Mesenchymal stem cell (in vitro differentiated cells and primary cell): ENCODE measurements around the gene RFX8.
"Not testable (repeated sequence)": the region's sequence is repeated elsewhere in the genome, so short reads cannot be mapped to it uniquely, and the experiment has no call there.

ENCODE experiments used
- DNase-seq: peaks from one replicate; pipeline ENCODE4 v3.0.0-alpha.2; 2013
- H2AFZ ChIP-seq: one replicate; pipeline ENCODE4 v1.6.1; 2013; ENCODE audit warnings: low read depth, mild to moderate bottlenecking, control low read depth, inconsistent platforms, low read length, moderate library complexity
- H2AK5ac ChIP-seq: 2 replicates; pipeline ENCODE4 v1.6.1; 2013; ENCODE audit warnings: low read length, moderate library complexity, mild to moderate bottlenecking, inconsistent platforms; ENCODE audit not compliant: severe bottlenecking
- H2BK120ac ChIP-seq: one replicate; pipeline ENCODE4 v1.6.1; 2013; ENCODE audit warnings: low read depth, mild to moderate bottlenecking, inconsistent platforms, low read length, moderate library complexity
- H2BK12ac ChIP-seq, 2 experiments: one replicate each; pipeline ENCODE4 v1.6.1; 2013; ENCODE audit warnings: inconsistent platforms in 2 of 2, low read length in 2 of 2, mild to moderate bottlenecking in 2 of 2, moderate library complexity in 2 of 2, control low read depth in 1 of 2
- H2BK15ac ChIP-seq: one replicate; pipeline ENCODE4 v1.6.1; 2013; ENCODE audit warnings: mild to moderate bottlenecking, low read depth, inconsistent platforms; ENCODE audit not compliant: poor library complexity, severe bottlenecking
- H2BK5ac ChIP-seq: 2 replicates; pipeline ENCODE4 v1.6.1; 2013; ENCODE audit warnings: low read depth, mild to moderate bottlenecking, low read length, control low read depth, inconsistent platforms; ENCODE audit not compliant: poor library complexity, severe bottlenecking
- H3K14ac ChIP-seq, 2 experiments: one replicate each; pipeline ENCODE4 v1.6.1; 2013; ENCODE audit warnings: inconsistent platforms in 2 of 2, low read length in 2 of 2, control low read depth in 1 of 2, mild to moderate bottlenecking in 1 of 2, moderate library complexity in 1 of 2
- H3K18ac ChIP-seq, 2 experiments: one replicate each; pipeline ENCODE4 v1.6.1; 2013; ENCODE audit warnings: inconsistent platforms in 2 of 2, low read length in 2 of 2, control low read depth in 1 of 2, low read depth in 1 of 2, mild to moderate bottlenecking in 1 of 2
- H3K23ac ChIP-seq, 2 experiments: one replicate each; pipeline ENCODE4 v1.6.1; 2013; ENCODE audit warnings: inconsistent platforms in 2 of 2, low read length in 2 of 2, mild to moderate bottlenecking in 2 of 2, moderate library complexity in 2 of 2, control low read depth in 1 of 2
- H3K27ac ChIP-seq: 2 replicates; pipeline ENCODE4 v1.5.1; 2013; ENCODE audit warnings: mild to moderate bottlenecking, moderate library complexity, low read length, control low read depth, inconsistent platforms; ENCODE audit not compliant: poor library complexity, severe bottlenecking
- H3K27me3 ChIP-seq, 2 experiments: 2 replicates each; pipeline versions ENCODE4 v1.6.1 to v1.7.0; 2013; ENCODE audit warnings: low read length in 2 of 2, mild to moderate bottlenecking in 2 of 2, moderate library complexity in 2 of 2, control low read depth in 1 of 2, inconsistent platforms in 1 of 2; ENCODE audit not compliant: control insufficient read depth in 1 of 2, insufficient read depth in 1 of 2
- H3K36me3 ChIP-seq, 2 experiments: 2 replicates each; pipeline versions ENCODE4 v1.6.1 to v1.7.0; 2013; ENCODE audit warnings: low read length in 2 of 2, control low read depth in 1 of 2, inconsistent platforms in 1 of 2, low read depth in 1 of 2, mild to moderate bottlenecking in 1 of 2; ENCODE audit not compliant: insufficient read depth in 2 of 2, control insufficient read depth in 1 of 2
- H3K4ac ChIP-seq, 2 experiments: one replicate each; pipeline ENCODE4 v1.6.1; 2013; ENCODE audit warnings: inconsistent platforms in 2 of 2, low read length in 2 of 2, mild to moderate bottlenecking in 2 of 2, moderate library complexity in 2 of 2, control low read depth in 1 of 2, low read depth in 1 of 2
- H3K4me1 ChIP-seq: 2 replicates; pipeline ENCODE4 v1.6.1; 2013; ENCODE audit warnings: low read depth, low read length, control low read depth; ENCODE audit not compliant: control insufficient read depth, insufficient read depth
- H3K4me2 ChIP-seq: 2 replicates; pipeline ENCODE4 v1.6.1; 2013; ENCODE audit warnings: low read length, mild to moderate bottlenecking, inconsistent platforms; ENCODE audit not compliant: poor library complexity, severe bottlenecking
- H3K4me3 ChIP-seq, 2 experiments: 2 replicates each; pipeline versions ENCODE4 v1.5.1 to v1.7.0; 2013; ENCODE audit warnings: low read length in 2 of 2, mild to moderate bottlenecking in 2 of 2, control low read depth in 1 of 2, low read depth in 1 of 2; ENCODE audit not compliant: insufficient read depth in 1 of 2
- H3K79me1 ChIP-seq: replicated peaks from 2 replicates; pipeline ENCODE4 v1.6.1; 2013; ENCODE audit warnings: mild to moderate bottlenecking, control low read depth, low read length, inconsistent platforms; ENCODE audit not compliant: poor library complexity, severe bottlenecking
- H3K9ac ChIP-seq: 2 replicates; pipeline ENCODE4 v1.7.0; 2013; ENCODE audit warnings: mild to moderate bottlenecking, low read length, moderate library complexity
- H3K9me3 ChIP-seq: 2 replicates; pipeline ENCODE4 v1.7.0; 2013; ENCODE audit warnings: mild to moderate bottlenecking, low read length; ENCODE audit not compliant: control insufficient read depth
- H4K8ac ChIP-seq: one replicate; pipeline ENCODE4 v1.6.1; 2013; ENCODE audit warnings: inconsistent platforms, mild to moderate bottlenecking, low read length, moderate library complexity
- H4K91ac ChIP-seq: one replicate; pipeline ENCODE4 v1.6.1; 2013; ENCODE audit warnings: mild to moderate bottlenecking, low read length, inconsistent platforms
- WGBS: methylation state at CpG from one replicate; pipeline ENCODE4 v1.1.7; 2013; ENCODE audit warnings: mixed read lengths; 5-methylcytosine and 5-hydroxymethylcytosine counted together

The RFX8 gene

DNA sequence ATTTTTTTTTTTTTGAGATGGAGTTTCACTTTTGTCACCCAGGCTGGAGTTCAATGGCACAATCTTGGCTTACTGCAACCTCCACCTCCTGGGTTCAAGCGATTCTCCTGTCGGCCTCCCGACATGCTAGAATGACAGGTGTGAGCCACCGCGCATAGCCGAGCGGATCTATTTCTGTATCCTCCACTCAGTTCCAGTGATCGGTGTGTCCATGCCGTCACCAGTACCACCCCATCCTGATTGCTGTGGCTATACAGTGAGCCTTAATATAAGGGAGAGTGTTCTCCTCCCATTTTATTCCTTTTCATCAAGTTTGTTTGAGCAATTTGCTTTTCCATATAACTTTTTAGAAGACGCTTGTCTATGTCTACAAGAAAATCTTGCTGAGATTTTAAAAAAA, 35.2 kb downstream of the RFX8 start:
- no peak overlapping the region for H3K9ac ChIP-seq
- no peak overlapping the region for H3K4me2 ChIP-seq
- H3K36me3 ChIP-seq = peaks cover 0 to 58% of the 10 kb centered on the region in 2 experiments
- H3K14ac ChIP-seq = peak overlapping the region in 1 of 2 experiments; percentile 80
- WGBS = 98% methylated on average over 10 of the region's 10 CpGs
- H3K4me1 ChIP-seq = peaks cover 2% of the 10 kb centered on the region
- H3K27me3 ChIP-seq = peaks cover 0 to 3% of the 10 kb centered on the region in 2 experiments
- no peak overlapping the region for H4K8ac ChIP-seq
- H3K18ac ChIP-seq = peak overlapping the region in 1 of 2 experiments; percentile 57
- H4K91ac ChIP-seq = no peak overlapping the region
- no peak overlapping the region for H2BK120ac ChIP-seq
- H3K4me3 ChIP-seq = no peak overlapping the region
- H2AFZ ChIP-seq = no peak overlapping the region
- no peak for DNase-seq
- H3K4ac ChIP-seq = no peak overlapping the region
- H2BK12ac ChIP-seq = peak overlapping the region in 1 of 2 experiments; percentile 33
- H2BK15ac ChIP-seq = no peak overlapping the region
- H3K27ac ChIP-seq = no peak overlapping the region
- H3K9me3 ChIP-seq = no peaks in the 10 kb centered on the region
- no peak overlapping the region for H2BK5ac ChIP-seq
- H3K23ac ChIP-seq = no peak overlapping the region
- H3K79me1 ChIP-seq = no peaks in the 10 kb centered on the region
- no peak overlapping the region for H2AK5ac ChIP-seq

DNA sequence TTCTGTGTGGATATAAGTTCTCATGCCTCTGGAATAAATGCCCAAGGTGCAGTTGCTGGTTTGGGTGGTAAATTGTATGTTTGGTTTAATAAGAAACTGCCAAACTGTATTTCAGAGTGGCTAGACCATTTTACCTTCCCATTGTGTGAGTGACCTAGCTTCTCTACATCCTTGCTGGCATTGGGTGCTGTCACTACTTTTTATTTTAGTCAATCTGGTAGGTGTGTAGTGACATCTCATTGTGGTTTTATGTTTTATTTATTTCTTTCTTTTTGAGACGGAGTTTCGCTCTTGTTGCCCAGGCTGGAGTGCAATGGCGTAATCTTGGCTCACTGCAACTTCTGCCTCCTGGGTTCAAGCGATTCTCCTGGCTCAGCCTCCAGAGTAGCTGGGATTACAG, 36.4 kb downstream of the RFX8 start:
- H4K91ac ChIP-seq, H3K4me1 ChIP-seq, H2BK15ac ChIP-seq, H3K79me1 ChIP-seq, H3K27ac ChIP-seq, H3K18ac ChIP-seq, H3K9ac ChIP-seq, H3K27me3 ChIP-seq, H3K14ac ChIP-seq, H2AFZ ChIP-seq, H3K4me2 ChIP-seq, H3K9me3 ChIP-seq, H2BK12ac ChIP-seq, H3K4me3 ChIP-seq, H2AK5ac ChIP-seq, H4K8ac ChIP-seq, H2BK120ac ChIP-seq, H3K4ac ChIP-seq, H3K23ac ChIP-seq, DNase-seq, H2BK5ac ChIP-seq: not testable (repeated sequence)
- peaks cover 0 to 55% of the 10 kb centered on the region in 2 experiments for H3K36me3 ChIP-seq
- WGBS = 71% methylated on average over 4 of the region's 4 CpGs

DNA sequence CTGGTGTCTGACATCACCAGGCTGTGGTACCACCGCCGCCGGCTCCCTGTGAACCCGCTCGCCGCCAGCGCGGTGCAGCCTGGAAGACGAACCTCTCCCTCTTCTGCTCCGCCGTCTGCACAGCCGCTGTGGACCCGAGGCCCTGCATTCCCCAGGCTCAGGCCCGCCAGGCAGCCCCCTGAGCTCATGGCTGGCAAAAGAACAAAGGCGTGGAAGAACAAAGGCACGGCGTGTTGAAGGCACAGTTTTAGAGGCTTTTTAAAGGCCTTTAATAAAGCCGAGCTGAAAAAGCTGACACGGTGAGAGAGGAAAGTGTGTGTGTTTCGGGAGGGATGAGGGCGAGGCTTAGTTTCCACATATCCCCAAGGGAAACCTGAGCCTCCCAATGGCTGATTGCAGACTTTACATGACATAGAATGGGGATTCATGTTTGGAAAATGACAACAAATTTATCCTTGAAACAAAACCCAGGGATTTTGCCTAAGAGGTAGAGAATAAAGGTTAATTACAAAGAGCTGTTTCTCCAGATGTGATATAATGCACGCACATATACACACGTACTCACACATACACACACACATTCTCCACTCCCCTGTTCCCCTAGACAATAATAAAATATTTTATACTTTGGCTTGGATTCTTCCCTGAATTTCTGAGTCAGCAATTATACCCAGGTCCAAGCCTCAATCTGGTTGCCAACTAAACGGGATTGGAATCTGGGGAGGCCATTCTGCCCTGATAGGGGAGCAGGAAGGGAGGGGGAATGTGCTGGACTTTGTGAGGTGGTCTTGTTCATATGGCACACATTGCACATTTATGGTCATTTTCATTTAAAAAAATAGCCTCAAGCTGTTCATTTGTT, 39.7 kb downstream of the RFX8 start:
- Histone ChIP-seq H3K9me3 (no peaks in the 10 kb centered on the region), H3K36me3 (peaks cover 0 to 34% of the 10 kb centered on the region in 2 experiments), H2AFZ (no peak overlapping the region), H4K91ac (peak overlapping the region; percentile 34), H2BK120ac (no peak overlapping the region), H3K4ac (peak overlapping the region in 1 of 2 experiments; percentile 35), H3K14ac (no peak overlapping the region), H3K79me1 (no peaks in the 10 kb centered on the region), H3K27me3 (peaks cover 0 to 3% of the 10 kb centered on the region in 2 experiments), H2AK5ac (no peak overlapping the region), H2BK5ac (no peak overlapping the region), H3K18ac (peak overlapping the region in 1 of 2 experiments; percentile 28), H3K4me3 (no peak overlapping the region), H3K9ac (peak overlapping the region; percentile 65), H3K4me1 (no peaks in the 10 kb centered on the region), H2BK15ac (no peak overlapping the region), H3K4me2 (no peak overlapping the region), H3K23ac (no peak overlapping the region), H3K27ac (no peak overlapping the region), H4K8ac (peak overlapping the region; percentile 78), H2BK12ac (no peak overlapping the region)
- WGBS = 51% methylated on average over 22 of the region's 24 CpGs
- no peak for DNase-seq

DNA sequence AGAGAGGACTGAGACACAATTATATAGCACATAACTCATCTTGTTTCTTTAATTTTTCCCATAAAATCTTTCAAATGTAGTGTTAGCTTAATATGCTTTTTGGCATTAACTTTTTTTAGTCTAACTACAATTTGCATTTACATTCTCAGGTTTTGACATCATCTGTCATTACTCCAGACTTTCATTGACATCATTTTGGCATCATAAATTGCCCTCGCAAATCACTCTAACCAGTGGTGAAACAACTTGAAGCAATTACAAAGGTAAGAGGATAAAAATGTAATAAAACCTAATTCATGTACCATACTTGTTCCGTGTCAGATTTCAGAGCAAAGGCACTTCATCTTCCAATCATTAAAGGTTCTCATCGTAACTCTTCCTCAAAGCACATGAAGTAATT, 41.4 kb downstream of the RFX8 start:
- H3K23ac ChIP-seq = no peak overlapping the region
- no peak overlapping the region for H3K14ac ChIP-seq
- no peak overlapping the region for H2BK120ac ChIP-seq
- peak overlapping the region; percentile 73 for H3K9ac ChIP-seq
- H2AFZ ChIP-seq = no peak overlapping the region
- no peaks in the 10 kb centered on the region for H3K9me3 ChIP-seq
- no peak overlapping the region for H2BK15ac ChIP-seq
- H3K79me1 ChIP-seq = no peaks in the 10 kb centered on the region
- no peak overlapping the region for H3K4ac ChIP-seq
- no peak overlapping the region for H3K4me3 ChIP-seq
- no peaks in the 10 kb centered on the region for H3K4me1 ChIP-seq
- H3K27me3 ChIP-seq = peaks cover 0 to 3% of the 10 kb centered on the region in 2 experiments
- WGBS = no CpG with 5 or more reads among the region's 3 CpGs
- no peak overlapping the region for H4K8ac ChIP-seq
- no peak overlapping the region for H3K27ac ChIP-seq
- peaks cover 0 to 49% of the 10 kb centered on the region in 2 experiments for H3K36me3 ChIP-seq
- no peak overlapping the region for H3K18ac ChIP-seq
- no peak overlapping the region for H2BK5ac ChIP-seq
- no peak overlapping the region for H2AK5ac ChIP-seq
- DNase-seq = no peak
- no peak overlapping the region for H3K4me2 ChIP-seq
- H2BK12ac ChIP-seq = no peak overlapping the region
- no peak overlapping the region for H4K91ac ChIP-seq
